Measurements from ENCODE around the gene BICD1. TPM values are rescaled to one million over a fixed set of nuclear protein-coding genes. Genes with fewer than 3 reads are reported as not detected.
"Not testable (repeated sequence)": the region's sequence is repeated elsewhere in the genome, so short reads cannot be mapped to it uniquely, and the experiment has no call there.

The BICD1 gene
- total RNA-seq, 1 donor from 2014 or later: 12.8 TPM

DNA sequence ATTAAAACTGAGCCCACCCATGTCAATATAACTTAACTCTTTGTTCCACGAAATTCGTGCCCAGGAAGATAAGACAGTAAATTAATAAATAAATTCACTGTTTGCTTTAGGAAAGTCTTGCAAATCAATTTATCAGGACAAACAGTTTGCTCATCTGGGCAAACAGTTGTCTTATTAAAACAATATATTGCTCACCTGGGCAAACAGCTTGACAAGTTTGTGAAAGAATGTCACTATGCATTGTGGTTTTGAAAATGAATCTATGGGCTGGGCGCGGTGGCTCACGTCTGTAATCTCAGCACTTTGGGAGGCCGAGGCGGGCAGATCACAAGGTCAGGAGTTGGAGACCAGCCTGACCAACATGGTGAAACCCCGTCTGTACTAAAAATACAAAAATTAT, 80.5 kb downstream of the BICD1 start:
- not testable (repeated sequence) for DNase-seq (ENCODE audit: low read depth in 2 of 2)

DNA sequence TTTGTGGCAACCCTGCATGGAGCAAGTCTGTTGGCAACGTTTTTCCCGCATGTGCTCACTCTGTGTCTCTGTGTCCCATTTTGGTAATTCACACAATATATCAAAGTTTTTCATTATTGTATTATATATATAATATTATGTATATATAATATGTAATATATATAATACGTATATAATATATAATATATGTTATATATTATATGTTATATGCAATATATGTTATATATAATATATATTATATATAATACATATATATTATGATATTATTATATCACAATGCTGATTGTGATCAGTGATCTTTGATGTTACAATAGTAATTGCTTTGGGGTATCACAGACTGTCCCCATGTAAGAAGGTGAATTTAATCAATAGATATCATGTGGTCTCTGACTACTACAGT, 84.8 kb downstream of the BICD1 start:
- no peak for DNase-seq (ENCODE audit: low read depth in 2 of 2)

GRCh38 chr12:32196250-32197198, 89.9 kb downstream of the BICD1 start:
- DNase-seq (ENCODE audit: low read depth in 2 of 2): no peak

GRCh38 chr12:32197421-32197820, 90.8 kb downstream of the BICD1 start:
- DNase-seq (ENCODE audit: low read depth in 2 of 2): no peak

DNA sequence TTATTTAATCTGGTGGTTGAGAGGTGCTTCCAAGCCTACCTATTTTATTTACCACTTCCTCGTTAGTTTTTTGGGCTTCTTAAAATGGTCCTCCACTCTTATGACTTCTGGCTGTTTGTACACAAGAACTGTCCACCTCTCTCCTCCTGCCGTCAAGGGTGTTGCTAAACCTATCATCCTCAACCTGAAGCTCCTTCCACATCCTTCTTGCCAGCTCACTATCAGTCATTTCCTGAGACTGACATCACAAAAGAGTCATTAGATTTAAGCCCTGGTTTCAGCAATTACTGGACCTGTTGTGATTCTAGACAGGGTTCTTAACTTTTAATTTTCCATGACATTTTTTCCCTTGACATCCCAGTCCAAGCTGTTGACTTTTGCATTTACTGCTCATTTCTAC, 91.9 kb downstream of the BICD1 start:
- DNase-seq (ENCODE audit: low read depth in 2 of 2): peak in 1 of 2 donors; percentile 57

- no peak for DNase-seq (ENCODE audit: low read depth in 2 of 2)
These were observed 94.4 kb downstream of the BICD1 start for GRCh38 chr12:32201096-32201495.

- peak in 1 of 2 donors; percentile 40 for DNase-seq (ENCODE audit: low read depth in 2 of 2)
These were observed 95.3 kb downstream of the BICD1 start for GRCh38 chr12:32201976-32202375.

- DNase-seq (ENCODE audit: low read depth in 2 of 2): no peak
These were observed 99.1 kb downstream of the BICD1 start for GRCh38 chr12:32205731-32206130.

DNA sequence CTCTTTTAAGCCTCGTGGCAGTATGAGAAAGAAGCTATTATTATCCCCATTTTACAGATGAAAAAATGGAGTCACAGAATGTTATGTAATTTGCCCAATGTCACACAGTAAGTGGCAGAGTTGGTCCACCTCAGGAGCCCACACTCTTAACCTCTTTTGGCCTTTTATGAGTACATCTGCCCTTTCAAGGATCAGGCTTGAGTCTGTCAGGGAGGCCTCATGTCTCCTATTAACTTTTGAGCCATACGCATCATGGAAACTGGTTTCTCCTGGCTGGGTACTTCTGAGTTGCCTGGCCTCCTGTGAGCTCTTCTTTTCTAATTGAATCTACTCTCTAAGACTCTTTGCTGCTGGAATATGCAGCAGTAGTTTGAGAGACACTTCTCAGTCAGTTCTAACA, 101.7 kb downstream of the BICD1 start:
- no peak for DNase-seq (ENCODE audit: low read depth in 2 of 2)

DNA sequence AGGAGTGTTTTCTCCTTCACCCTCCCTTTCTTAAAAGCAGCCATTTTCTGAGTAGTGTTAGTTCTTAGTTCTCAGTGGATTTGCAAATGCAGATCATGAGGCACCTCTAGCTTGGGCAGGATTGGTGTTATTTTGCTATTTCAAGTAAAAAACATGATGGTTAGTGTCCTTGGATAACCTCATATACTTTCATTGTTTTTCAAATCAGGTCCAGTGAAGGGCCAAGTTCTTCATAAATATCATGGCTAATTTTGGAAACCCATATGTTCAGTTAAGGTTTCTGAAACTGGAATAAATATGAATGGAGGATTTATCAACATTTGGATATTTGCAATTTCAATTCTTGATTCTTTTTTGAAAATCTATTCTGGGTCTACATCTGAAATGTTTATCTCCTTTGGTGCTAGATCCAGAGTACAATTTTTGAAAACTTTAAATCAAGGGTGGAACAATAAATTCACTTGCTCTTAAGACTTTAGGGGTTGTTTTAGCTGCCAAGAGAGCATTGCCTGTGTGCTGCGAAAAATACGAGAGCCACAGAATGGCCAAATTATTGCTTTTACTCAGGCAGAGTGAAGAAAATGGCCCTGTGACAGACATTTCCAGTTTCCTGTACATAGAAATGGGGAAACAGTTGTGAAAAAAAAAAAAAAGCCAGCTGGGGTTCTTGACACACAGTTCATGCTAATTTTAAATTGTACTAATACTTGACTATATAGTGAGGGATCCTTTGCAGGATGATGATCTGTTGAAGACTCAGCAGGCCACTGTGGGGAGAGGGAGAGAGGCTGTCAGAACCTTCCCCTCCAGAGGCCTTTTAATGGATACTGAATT, 104.6 kb downstream of the BICD1 start:
- no peak for DNase-seq (ENCODE audit: low read depth in 2 of 2)

DNA sequence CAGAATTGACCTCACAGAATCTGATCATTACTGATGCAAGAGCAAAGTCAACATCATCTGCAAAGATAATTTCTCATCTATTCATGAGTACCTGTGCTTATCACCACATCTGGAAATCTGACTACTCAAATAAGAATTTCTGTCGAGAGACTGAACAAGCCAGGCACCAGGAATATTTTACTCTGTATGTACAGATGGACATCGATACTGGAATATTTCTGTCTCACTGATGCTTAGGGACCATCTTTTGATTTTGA, 105.2 kb downstream of the BICD1 start:
- DNase-seq (ENCODE audit: low read depth in 2 of 2): no peak

DNA sequence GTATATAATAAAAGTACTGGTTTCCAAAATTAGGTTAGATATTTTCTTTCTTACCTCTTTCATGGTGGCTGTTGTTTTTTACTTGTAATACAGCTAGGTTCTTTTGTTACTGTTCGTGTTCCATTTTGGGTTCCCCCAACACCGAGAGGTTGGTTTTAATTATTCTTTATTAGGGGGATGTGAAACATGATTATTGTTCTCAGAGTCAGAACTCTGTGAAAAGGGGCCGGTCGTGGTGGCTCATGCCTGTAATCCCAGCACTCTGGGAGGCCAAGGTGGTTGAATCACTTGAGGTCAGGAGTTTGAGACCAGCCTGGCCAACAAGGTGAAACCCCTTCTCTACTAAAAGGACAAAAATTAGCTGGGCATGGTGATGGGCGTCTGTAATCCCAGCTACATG, 108.1 kb downstream of the BICD1 start:
- DNase-seq (ENCODE audit: low read depth in 2 of 2): no peak

- DNase-seq (ENCODE audit: low read depth in 2 of 2): peak in 1 of 2 donors; percentile 17
These were observed 111.0 kb downstream of the BICD1 start for GRCh38 chr12:32217354-32218310.

- DNase-seq (ENCODE audit: low read depth in 2 of 2): no peak
These were observed 117.3 kb downstream of the BICD1 start for GRCh38 chr12:32223941-32224340.

GRCh38 chr12:32226768-32227167, 120.1 kb downstream of the BICD1 start:
- no peak for DNase-seq (ENCODE audit: low read depth in 2 of 2)

GRCh38 chr12:32229971-32230612, 123.4 kb downstream of the BICD1 start:
- DNase-seq (ENCODE audit: low read depth in 2 of 2): no peak

DNA sequence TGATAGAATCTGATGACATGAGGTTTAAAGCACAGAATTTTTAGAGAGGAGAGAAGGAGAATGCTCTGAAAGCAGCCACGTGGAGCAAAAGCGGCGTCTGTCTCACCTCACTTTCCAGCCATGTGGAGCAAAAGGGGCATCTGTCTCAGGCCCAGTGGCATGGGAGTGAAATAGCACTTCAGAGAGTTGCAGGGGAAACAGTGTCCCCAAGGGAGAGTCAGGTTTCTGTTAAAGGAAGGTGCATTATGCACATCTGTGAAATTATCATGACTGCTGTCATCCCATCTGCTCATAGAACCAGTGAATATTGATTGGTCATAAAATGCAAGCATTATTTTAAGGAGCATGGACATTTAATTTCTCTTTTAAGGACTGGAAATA, 124.0 kb downstream of the BICD1 start:
- no peak for DNase-seq (ENCODE audit: low read depth in 2 of 2)

GRCh38 chr12:32231361-32231760, 124.7 kb downstream of the BICD1 start:
- DNase-seq (ENCODE audit: low read depth in 2 of 2): not testable (repeated sequence)

DNA sequence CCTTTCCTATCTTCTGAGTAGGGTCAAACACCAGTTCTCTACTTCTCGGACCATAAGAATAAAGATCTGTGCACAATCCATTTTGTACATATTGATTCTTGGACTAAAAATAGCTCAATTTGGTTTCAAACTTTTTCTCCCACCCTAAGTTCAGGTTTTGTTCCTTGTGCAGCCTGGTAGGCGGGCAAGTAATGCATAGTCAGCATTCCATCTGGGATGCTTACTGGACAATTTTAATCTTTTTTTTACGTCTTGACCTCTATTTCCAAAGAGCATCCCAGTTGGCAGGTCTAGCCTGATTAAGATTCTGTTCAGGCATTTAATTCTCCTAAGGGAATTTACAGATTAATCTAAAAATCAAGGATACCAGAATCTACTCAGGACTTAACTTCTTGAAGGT, 126.9 kb downstream of the BICD1 start:
- no peak for DNase-seq (ENCODE audit: low read depth in 2 of 2)

GRCh38 chr12:32235251-32235650, 128.6 kb downstream of the BICD1 start:
- no peak for DNase-seq (ENCODE audit: low read depth in 2 of 2)

DNA sequence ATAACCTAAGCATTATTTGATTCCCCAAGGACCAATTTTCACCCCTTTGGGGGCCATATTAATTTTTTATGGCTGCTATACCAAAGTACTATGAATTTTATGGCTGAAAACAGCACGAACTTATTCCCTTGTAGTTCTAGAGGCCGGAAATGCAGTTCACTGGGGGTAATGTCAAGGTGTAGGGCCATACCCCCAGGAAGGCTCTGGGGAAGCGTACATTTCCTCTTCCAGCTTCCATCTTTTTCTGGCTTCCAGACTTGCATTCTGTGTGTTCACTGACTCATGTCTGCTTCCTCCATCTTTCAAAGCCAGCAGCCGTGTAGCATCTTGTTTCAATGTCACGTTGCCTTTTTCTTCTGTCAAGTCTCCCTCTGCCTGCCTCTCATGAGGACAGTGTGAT, 133.5 kb downstream of the BICD1 start:
- peak in 1 of 2 donors; percentile 64 for DNase-seq (ENCODE audit: low read depth in 2 of 2)

All from dermis microvascular lymphatic vessel endothelial cell (primary cell).